GF-D8 (cell line): ENCODE measurements around the gene CFH.
"Not testable (repeated sequence)": the region's sequence is repeated elsewhere in the genome, so short reads cannot be mapped to it uniquely, and the experiment has no call there.

ENCODE experiments used
- DNase-seq: peaks from one replicate; lab custom pipeline; 2025; lab: John Stamatoyannopoulos, UW

Gene CFH

GRCh38 chr1:196769823-196770222 is 118.0 kb downstream of the CFH start:
- DNase-seq: not testable (repeated sequence)

- DNase-seq: no peak
Observed at GRCh38 chr1:196773713-196774112, 121.9 kb downstream of the CFH start.

GRCh38 chr1:196774175-196774574 is 122.3 kb downstream of the CFH start:
- no peak for DNase-seq

- DNase-seq: no peak
Observed at GRCh38 chr1:196774603-196775002, 122.8 kb downstream of the CFH start, which contains the start of gene CFHR3. TSS of gene CFHR3 (plus strand) at chr1:196774840. CDS start at chr1:196774887, 47 bp downstream.

GRCh38 chr1:196777603-196778002 is 125.8 kb downstream of the CFH start:
- no peak for DNase-seq

GRCh38 chr1:196779093-196779492 is 127.2 kb downstream of the CFH start:
- DNase-seq: no peak

GRCh38 chr1:196791252-196791651 is 139.4 kb downstream of the CFH start:
- not testable (repeated sequence) for DNase-seq

GRCh38 chr1:196794103-196794502 is 142.3 kb downstream of the CFH start:
- DNase-seq: not testable (repeated sequence)
